AG10803 (cell line): ENCODE data around the gene INPP5A.

Experiments
- DNase-seq: peaks from one replicate; pipeline ENCODE4 v3.0.0; 2010; ENCODE audit warnings: low read depth
- H3K4me3 ChIP-seq: 2 replicates; pipeline ENCODE4 v1.5.1; 2011; ENCODE audit warnings: mild to moderate bottlenecking, low read length, control low read depth
- TF ChIP-seq, protein P1 (sequence below): conservative IDR thresholded peaks from 2 replicates; pipeline ENCODE4 v1.5.1; 2011; ENCODE audit warnings: mild to moderate bottlenecking, low read length, control low read depth, inconsistent platforms

INPP5A gene

DNA sequence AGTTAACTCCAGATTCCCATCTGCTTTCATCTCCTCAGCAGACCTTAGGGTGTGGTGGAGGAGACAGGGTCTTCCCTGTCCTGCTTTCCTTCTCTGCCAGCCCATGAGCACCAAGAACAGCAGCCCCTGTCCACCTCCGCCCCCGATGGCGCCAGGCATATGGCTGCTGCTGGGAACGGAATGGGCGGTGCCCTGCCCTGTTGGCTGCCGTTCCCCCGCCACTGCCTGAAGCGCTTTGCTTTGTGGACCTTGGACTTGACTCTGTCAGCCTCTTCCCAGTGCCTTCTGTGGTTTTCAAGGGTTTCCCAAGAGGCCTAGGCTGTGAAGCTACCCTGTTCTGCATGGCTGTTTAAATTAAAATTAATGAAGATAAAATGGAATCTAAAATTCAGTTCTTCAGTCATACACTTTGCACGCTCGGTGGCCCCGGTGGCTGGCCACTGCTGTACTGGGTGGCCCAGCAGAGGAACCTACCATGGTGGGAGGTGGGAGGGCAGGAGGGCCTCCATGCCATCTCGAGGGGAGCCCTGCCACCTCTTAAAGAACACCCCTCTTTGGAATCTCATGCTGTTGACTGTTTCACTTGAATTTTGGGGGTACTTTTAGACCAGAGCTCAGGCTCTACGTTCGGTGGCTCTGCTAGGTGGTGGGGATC is 169.7 kb downstream of the INPP5A start:
- no peak overlapping the region for H3K4me3 ChIP-seq
- TF ChIP-seq, protein P1, sequence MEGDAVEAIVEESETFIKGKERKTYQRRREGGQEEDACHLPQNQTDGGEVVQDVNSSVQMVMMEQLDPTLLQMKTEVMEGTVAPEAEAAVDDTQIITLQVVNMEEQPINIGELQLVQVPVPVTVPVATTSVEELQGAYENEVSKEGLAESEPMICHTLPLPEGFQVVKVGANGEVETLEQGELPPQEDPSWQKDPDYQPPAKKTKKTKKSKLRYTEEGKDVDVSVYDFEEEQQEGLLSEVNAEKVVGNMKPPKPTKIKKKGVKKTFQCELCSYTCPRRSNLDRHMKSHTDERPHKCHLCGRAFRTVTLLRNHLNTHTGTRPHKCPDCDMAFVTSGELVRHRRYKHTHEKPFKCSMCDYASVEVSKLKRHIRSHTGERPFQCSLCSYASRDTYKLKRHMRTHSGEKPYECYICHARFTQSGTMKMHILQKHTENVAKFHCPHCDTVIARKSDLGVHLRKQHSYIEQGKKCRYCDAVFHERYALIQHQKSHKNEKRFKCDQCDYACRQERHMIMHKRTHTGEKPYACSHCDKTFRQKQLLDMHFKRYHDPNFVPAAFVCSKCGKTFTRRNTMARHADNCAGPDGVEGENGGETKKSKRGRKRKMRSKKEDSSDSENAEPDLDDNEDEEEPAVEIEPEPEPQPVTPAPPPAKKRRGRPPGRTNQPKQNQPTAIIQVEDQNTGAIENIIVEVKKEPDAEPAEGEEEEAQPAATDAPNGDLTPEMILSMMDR, result no peak
- DNase-seq, result no peak

DNA sequence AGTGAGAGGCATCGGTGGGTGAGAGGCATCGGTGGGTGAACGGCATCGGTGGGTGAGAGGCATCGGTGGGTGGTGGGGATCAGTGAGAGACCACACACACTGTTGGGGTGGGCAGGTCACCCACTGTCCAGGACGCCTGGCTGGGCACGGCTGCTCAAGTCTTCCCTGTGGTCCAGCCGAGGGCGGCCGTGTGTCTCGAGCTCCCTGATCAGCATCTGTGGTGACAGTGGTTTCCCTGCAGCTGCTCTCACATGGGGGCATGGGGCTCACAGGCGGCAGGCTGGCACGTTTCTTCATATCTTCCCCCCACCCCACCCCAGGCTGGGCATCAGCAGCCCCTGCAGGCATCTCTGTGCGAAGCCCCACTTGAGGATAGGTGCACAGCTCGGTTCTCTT is 170.2 kb downstream of the INPP5A start:
- H3K4me3 ChIP-seq, result no peak overlapping the region
- TF ChIP-seq, protein P1, result no peak
- DNase-seq, result no peak

- DNase-seq, result no peak
- TF ChIP-seq, protein P1, result no peak
Observed at GRCh38 chr10:132708441-132708840, 170.9 kb downstream of the INPP5A start.

GRCh38 chr10:132708936-132709335 is 171.3 kb downstream of the INPP5A start:
- DNase-seq, result no peak
- no peak overlapping the region for H3K4me3 ChIP-seq
- TF ChIP-seq, protein P1, result no peak

More at GRCh38 chr10:132708441-132708840, 170.9 kb downstream of the INPP5A start:
- H3K4me3 ChIP-seq, result no peak overlapping the region

DNA sequence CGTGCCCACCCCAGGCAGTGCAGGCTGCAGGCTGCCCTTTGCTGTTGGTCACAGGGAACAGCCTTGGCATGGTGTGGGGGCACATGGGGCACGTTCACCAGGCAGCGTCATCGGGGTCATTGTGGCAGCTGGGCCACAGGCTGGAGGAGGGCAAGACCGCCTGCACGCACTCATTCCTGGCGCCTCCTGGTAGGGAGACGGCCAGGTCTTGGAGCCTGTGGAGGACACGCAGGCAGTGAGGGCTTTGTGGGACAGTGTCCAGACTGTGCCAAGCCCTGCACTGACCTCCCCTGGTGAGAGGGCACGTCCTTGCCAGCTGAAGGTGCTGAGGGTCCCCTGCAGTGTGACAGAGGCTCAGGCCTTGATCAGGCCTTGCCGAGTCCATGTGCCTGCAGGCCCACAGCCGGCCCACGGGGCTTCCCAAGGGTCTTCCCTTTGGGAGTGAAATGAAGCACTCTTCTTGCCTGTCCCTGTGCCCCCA is 171.9 kb downstream of the INPP5A start:
- DNase-seq, result no peak
- TF ChIP-seq, protein P1, result no peak
- no peak overlapping the region for H3K4me3 ChIP-seq

DNA sequence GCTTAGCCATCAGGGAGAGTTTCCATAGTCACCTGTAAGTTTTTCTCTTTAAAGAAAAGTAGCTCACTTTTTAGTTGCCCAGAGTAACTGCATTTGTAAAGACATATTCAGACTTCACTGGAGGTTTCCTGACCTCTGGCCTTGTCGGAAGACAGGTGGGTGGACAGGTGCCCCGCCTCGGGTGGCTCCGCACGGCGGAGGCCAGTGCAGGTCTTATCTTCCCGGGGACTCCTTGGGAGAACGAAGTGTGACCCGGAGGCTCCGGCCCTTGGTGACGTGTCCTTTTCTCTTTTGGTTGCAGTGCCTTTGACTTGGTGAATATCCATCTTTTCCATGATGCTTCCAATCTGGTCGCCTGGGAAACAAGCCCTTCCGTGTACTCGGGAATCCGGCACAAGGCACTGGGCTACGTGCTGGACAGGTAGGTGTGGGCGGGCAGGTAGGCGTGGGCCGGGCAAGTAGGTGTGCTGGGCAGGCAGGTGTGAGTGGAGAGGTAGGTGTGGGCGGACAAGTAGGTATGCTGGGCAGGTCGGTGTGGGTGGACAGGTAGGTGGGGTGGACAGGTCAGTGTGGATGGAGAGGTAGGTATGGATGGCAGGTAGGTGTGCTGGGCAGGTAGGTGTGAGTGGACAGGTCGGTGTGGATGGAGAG is 172.6 kb downstream of the INPP5A start:
- no peak for DNase-seq
- TF ChIP-seq, protein P1, result no peak

More for the DNA sequence above, 172.6 kb downstream of the INPP5A start:
- H3K4me3 ChIP-seq, result no peak overlapping the region
